Measurements from ENCODE around the gene CWF19L1.

CWF19L1 gene

GRCh38 chr10:100184426-100184825 lies 83.0 kb downstream of the CWF19L1 start:
- Histone ChIP-seq H3K27me3 (no peaks in the 10 kb centered on the region), H3K9me3 (no peaks in the 10 kb centered on the region), H3K4me1 (peaks cover 45% of the 10 kb centered on the region), H3K36me3 (peaks cover 46% of the 10 kb centered on the region), H3K27ac (peak overlapping the region; percentile 92), H3K4me2 (peak overlapping the region; percentile 89), H3K9ac (peak overlapping the region; percentile 87), H4K20me1 (peaks cover 41% of the 10 kb centered on the region), H3K4me3 (peak overlapping the region; percentile 84)
- TF ChIP-seq Cebpa-rat (IDR thresholded peaks at IDR 0.05), result no peak

GRCh38 chr10:100183481-100183880 lies 84.0 kb downstream of the CWF19L1 start:
- Histone ChIP-seq H3K4me3 (peak overlapping the region; percentile 84), H3K4me2 (peak overlapping the region; percentile 89), H3K27ac (no peak overlapping the region), H3K27me3 (no peaks in the 10 kb centered on the region), H3K4me1 (peaks cover 45% of the 10 kb centered on the region), H3K36me3 (peaks cover 49% of the 10 kb centered on the region), H3K9me3 (no peaks in the 10 kb centered on the region), H4K20me1 (peaks cover 48% of the 10 kb centered on the region), H3K9ac (no peak overlapping the region)
- TF ChIP-seq Cebpa-rat (IDR thresholded peaks at IDR 0.05), result no peak

DNA sequence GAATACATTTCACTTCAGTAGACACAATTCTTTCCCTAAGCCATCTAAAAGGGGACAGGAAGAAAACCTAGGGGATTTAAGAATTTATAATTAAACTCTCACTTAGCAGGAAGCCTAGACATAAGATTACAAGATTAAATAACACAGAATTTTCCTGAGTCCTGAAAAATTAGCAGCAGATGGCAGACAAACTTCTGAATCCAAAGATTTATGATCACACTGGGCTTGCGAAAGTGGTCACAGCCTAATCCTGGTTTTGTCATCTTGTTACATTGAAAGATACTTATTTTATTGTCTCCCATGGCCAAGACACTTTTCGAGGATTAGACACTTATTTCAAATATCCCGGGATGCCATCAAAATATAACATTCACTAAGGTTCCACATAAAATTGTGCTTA lies 84.5 kb downstream of the CWF19L1 start:
- H3K4me3 ChIP-seq, result no peak overlapping the region
- peaks cover 40% of the 10 kb centered on the region for H3K4me1 ChIP-seq
- peak overlapping the region; percentile 89 for H3K4me2 ChIP-seq
- H3K9ac ChIP-seq, result no peak overlapping the region
- TF ChIP-seq Cebpa-rat (IDR thresholded peaks at IDR 0.05), result no peak
- H4K20me1 ChIP-seq, result peaks cover 48% of the 10 kb centered on the region
- no peaks in the 10 kb centered on the region for H3K9me3 ChIP-seq
- peaks cover 55% of the 10 kb centered on the region for H3K36me3 ChIP-seq
- no peaks in the 10 kb centered on the region for H3K27me3 ChIP-seq
- no peak overlapping the region for H3K27ac ChIP-seq
